SK-N-SH (cell line): ENCODE data around the gene MEGF8. TPM values are rescaled to one million over a fixed set of nuclear protein-coding genes. Genes with fewer than 3 reads are reported as not detected.

Experiments
- CTCF ChIA-PET: fragments of 300-600, 350-600 bp; formaldehyde crosslinking; extraction: SDS; loops from one replicate; lab custom pipeline; 2021; lab: Yijun Ruan, JAX
- POLR2A ChIA-PET: fragments of 350-600 bp; sonication (Branson Sonifier 250); formaldehyde crosslinking; extraction: SDS; loops from one replicate; lab custom pipeline; 2020; ENCODE audit warnings: antibody characterized with exemption, inconsistent platforms; lab: Yijun Ruan, JAX
- DNase-seq: peaks from one replicate; pipeline ENCODE4 v3.0.0; 2012
- H2AFZ ChIP-seq: fragments of 200-600 bp; sonication (generic); 2 replicates; pipeline ENCODE4 v1.8.1; 2016; ENCODE audit warnings: antibody characterized with exemption, mild to moderate bottlenecking, low read depth
- H3F3A ChIP-seq: fragments of 200-600 bp; sonication (generic); replicated peaks from 2 replicates; pipeline ENCODE3; 2016; ENCODE audit warnings: antibody characterized with exemption, mild to moderate bottlenecking; ENCODE audit not compliant: insufficient read depth
- H3K27ac ChIP-seq, 2 experiments: fragments of 200-500 bp in 1 of 2; fragments of 200-600 bp in 1 of 2; sonication (Bioruptor generic) in 1 of 2; sonication (generic), shearing (Covaris generic) in 1 of 2; 2 replicates each; pipeline versions ENCODE4 v1.5.1 to v1.6.1; 2014 to 2016; ENCODE audit warnings: low read depth in 2 of 2, inconsistent platforms in 1 of 2, low read length in 1 of 2, mild to moderate bottlenecking in 1 of 2, mixed read lengths in 1 of 2
- H3K27me3 ChIP-seq: fragments of 200-600 bp; sonication (generic), shearing (Covaris generic); 2 replicates; pipeline ENCODE4 v1.6.1; 2016; ENCODE audit warnings: mixed run types; ENCODE audit not compliant: insufficient read depth
- H3K36me3 ChIP-seq, 2 experiments: fragments of 200-500 bp in 1 of 2; fragments of 200-600 bp in 1 of 2; sonication (Bioruptor generic) in 1 of 2; sonication (generic) in 1 of 2; replicated peaks in 1 of 2; 2 replicates each; pipeline versions ENCODE3 to v1.5.1; 2014 to 2016; ENCODE audit warnings: low read length in 1 of 2, mild to moderate bottlenecking in 1 of 2; ENCODE audit not compliant: insufficient read depth in 2 of 2, control insufficient read depth in 1 of 2
- H3K4me1 ChIP-seq, 2 experiments: fragments of 200-500 bp in 1 of 2; fragments of 200-600 bp in 1 of 2; sonication (Bioruptor generic) in 1 of 2; sonication (generic), shearing (Covaris generic) in 1 of 2; 2 replicates each; pipeline versions ENCODE4 v1.5.1 to v1.6.1; 2014 to 2016; ENCODE audit warnings: low read depth in 1 of 2, low read length in 1 of 2, mixed run types in 1 of 2; ENCODE audit not compliant: insufficient read depth in 2 of 2, control insufficient read depth in 1 of 2
- H3K4me2 ChIP-seq: fragments of 200-600 bp; sonication (generic), shearing (Covaris generic); 2 replicates; pipeline ENCODE4 v1.6.1; 2017; ENCODE audit warnings: mixed run types
- H3K4me3 ChIP-seq, 2 experiments: fragments of 200-500 bp in 1 of 2; fragments of 200-600 bp in 1 of 2; sonication (Bioruptor generic) in 1 of 2; sonication (generic), shearing (Covaris generic) in 1 of 2; 2 replicates each; pipeline versions ENCODE4 v1.5.1 to v1.8.1; 2014 to 2016; ENCODE audit warnings: low read depth in 2 of 2, inconsistent platforms in 1 of 2, low read length in 1 of 2, mild to moderate bottlenecking in 1 of 2, mixed read lengths in 1 of 2, moderate library complexity in 1 of 2
- H3K79me2 ChIP-seq: fragments of 200-600 bp; sonication (generic); 2 replicates; pipeline ENCODE4 v1.8.1; 2017; ENCODE audit warnings: mild to moderate bottlenecking; ENCODE audit not compliant: insufficient read depth
- H3K9ac ChIP-seq: fragments of 200-600 bp; sonication (generic); 2 replicates; pipeline ENCODE4 v1.6.1; 2017; ENCODE audit warnings: mixed run types
- H3K9me2 ChIP-seq: fragments of 200-600 bp; sonication (generic); 2 replicates; pipeline ENCODE4 v1.6.1; 2017; ENCODE audit warnings: mixed run types
- H3K9me3 ChIP-seq: fragments of 200-600 bp; sonication (generic); 2 replicates; pipeline ENCODE4 v1.6.1; 2017; ENCODE audit warnings: mixed run types, mild to moderate bottlenecking, moderate library complexity
- H4K20me1 ChIP-seq: fragments of 200-600 bp; sonication (generic); 2 replicates; pipeline ENCODE4 v1.6.1; 2017; ENCODE audit warnings: mild to moderate bottlenecking, mixed run types; ENCODE audit not compliant: insufficient read depth
- CHD2 ChIP-seq: fragments of 150-350 bp; IDR thresholded peaks from 2 replicates; pipeline ENCODE4 v1.6.1; 2018; ENCODE audit warnings: low read length; ENCODE audit not compliant: partially characterized antibody
- CTCF ChIP-seq: fragments of 200-600 bp; sonication (generic); IDR thresholded peaks from 2 replicates; pipeline ENCODE4 v1.6.1; 2017; ENCODE audit warnings: antibody characterized with exemption, mild to moderate bottlenecking, moderate library complexity
- EP300 ChIP-seq, 2 experiments: IDR thresholded peaks; 2 replicates each; pipeline versions ENCODE4 v1.4.0 to v1.6.1; 2012; ENCODE audit warnings: borderline replicate concordance in 1 of 2, low read depth in 1 of 2, low read length in 1 of 2
- EZH2phosphoT487 ChIP-seq: fragments of 200-600 bp; sonication (generic); IDR thresholded peaks from 2 replicates; pipeline ENCODE4 v1.6.1; 2017; ENCODE audit warnings: low read depth, mixed run types, mild to moderate bottlenecking, antibody characterized with exemption, moderate library complexity, borderline replicate concordance
- FOXM1 ChIP-seq: IDR thresholded peaks from 2 replicates; pipeline ENCODE4 v1.4.0; 2012; ENCODE audit warnings: low read depth, mild to moderate bottlenecking
- GABPA ChIP-seq: IDR thresholded peaks from 2 replicates; pipeline ENCODE4 v1.4.0; 2012; ENCODE audit warnings: low read depth, mild to moderate bottlenecking
- GATA2 ChIP-seq: sonication (generic); formaldehyde crosslinking; IDR thresholded peaks from 2 replicates; pipeline ENCODE4 v1.5.0; 2020; ENCODE audit warnings: mild to moderate bottlenecking, missing genetic modification reagents
- IRF3 ChIP-seq: fragments of 150-350 bp; IDR thresholded peaks from 2 replicates; pipeline ENCODE4 v1.6.1; 2016; ENCODE audit warnings: mild to moderate bottlenecking, low read depth, low read length
- JUND ChIP-seq: IDR thresholded peaks from 2 replicates; pipeline ENCODE4 v1.4.0; 2012
- NFIC ChIP-seq: IDR thresholded peaks from 2 replicates; pipeline ENCODE4 v1.4.0; 2012; ENCODE audit warnings: borderline replicate concordance
- NRF1 ChIP-seq: IDR thresholded peaks from 2 replicates; pipeline ENCODE4 v1.6.1; 2012; ENCODE audit warnings: low read depth, mild to moderate bottlenecking, low read length
- PBX3 ChIP-seq: IDR thresholded peaks from 2 replicates; pipeline ENCODE4; 2012
- POLR2AphosphoS5 ChIP-seq: IDR thresholded peaks from 2 replicates; pipeline ENCODE4 v1.6.1; 2012; ENCODE audit warnings: low read depth, low read length
- TAF1 ChIP-seq: IDR thresholded peaks from 2 replicates; pipeline ENCODE4 v1.6.1; 2012; ENCODE audit warnings: low read depth, mild to moderate bottlenecking, low read length, moderate library complexity, borderline replicate concordance
- TCF12 ChIP-seq: IDR thresholded peaks from 2 replicates; pipeline ENCODE4 v1.4.0; 2012
- USF1 ChIP-seq: IDR thresholded peaks from 2 replicates; pipeline ENCODE4 v1.4.0; 2012; ENCODE audit warnings: low read depth, borderline replicate concordance
- USF2 ChIP-seq: fragments of 150-350 bp; IDR thresholded peaks from 2 replicates; pipeline ENCODE4 v1.6.1; 2017; ENCODE audit warnings: antibody characterized with exemption, low read length, low read depth, borderline replicate concordance
- YY1 ChIP-seq: IDR thresholded peaks from 2 replicates; pipeline ENCODE4 v1.4.0; 2012; ENCODE audit warnings: low read depth, mild to moderate bottlenecking
- ZBTB33 ChIP-seq: IDR thresholded peaks from 2 replicates; pipeline ENCODE4 v1.4.0; 2012; ENCODE audit warnings: low read depth, borderline replicate concordance
- WGBS: methylation state at CpG from one replicate; pipeline ENCODE4 v1.1.6; 2017; ENCODE audit warnings: low lambda C conversion rate; 5-methylcytosine and 5-hydroxymethylcytosine counted together
- polyA plus RNA-seq, 3 experiments: library from polyadenylated mRNA; depleted of rRNA; stranded (reverse); fragments of >200 nt; gene quantifications; 2 replicates each; pipeline ENCODE4 v1.2.3, GENCODE V29; 2012

MEGF8 gene
- polyA plus RNA-seq, 1 of the 3 experiments (the other 2 are of a cell fraction): 19.1 TPM

- CTCF ChIA-PET: interaction anchor here (2.1 to 9.5 kb wide), 3 partner anchors 9 to 48 kb away, joined by 9 to 60 read pairs (median 51); no protein-coding TSS in a partner anchor
- Histone ChIP-seq H3K4me2 (no peak overlapping the region), H3K79me2 (0 out of 2 replicates have a peak, but pooled peaks cover 3% of the 10 kb centered on the region), H3K4me1 (no peaks in the 10 kb centered on the region; a peak in 1 of 4 replicates), H3K36me3 (peaks cover 27 to 66% of the 10 kb centered on the region in 2 experiments), H3K27me3 (no peaks in the 10 kb centered on the region), H2AFZ (no peak overlapping the region), H3K4me3 (no peak overlapping the region), H4K20me1 (0 out of 2 replicates have a peak, but pooled peaks cover 5% of the 10 kb centered on the region), H3K9ac (no peak overlapping the region), H3K9me3 (no peaks in the 10 kb centered on the region), H3K27ac (no peak overlapping the region), H3F3A (peaks cover 27% of the 10 kb centered on the region), H3K9me2 (no peaks in the 10 kb centered on the region)
- TF ChIP-seq NFIC (no peak), USF2 (no peak), ZBTB33 (no peak), GABPA (no peak), CHD2 (no peak), JUND (no peak), TCF12 (no peak), GATA2 (no peak), POLR2AphosphoS5 (no peak), USF1 (no peak), NRF1 (no peak), PBX3 (no peak), YY1 (no peak), EP300 (IDR thresholded peaks at IDR 0.05; ENCODE audit: borderline replicate concordance in 1 of 2, low read depth in 1 of 2, low read length in 1 of 2) (no peak), IRF3 (no peak), CTCF (no peak), TAF1 (no peak), FOXM1 (no peak), EZH2phosphoT487 (no peak)
- POLR2A ChIA-PET: interaction anchor here (1.3 kb wide), 1 partner anchor 9 kb away, joined by 4 read pairs; the partner anchor contains the start of gene PAFAH1B3
- DNase-seq: no peak
- 97% methylated on average over 7 of the region's 15 CpGs for WGBS
Measured at GRCh38 chr19:42293948-42294347, 31.5 kb upstream of the MEGF8 start.
